ENCODE data around the gene BRAF. TPM values are rescaled to one million over a fixed set of nuclear protein-coding genes. Genes with fewer than 3 reads are reported as not detected.
"Not testable (repeated sequence)": the region's sequence is repeated elsewhere in the genome, so short reads cannot be mapped to it uniquely, and the experiment has no call there.

Gene BRAF
- total RNA-seq, 2 donors from 2014 or later, result 19.4 to 33.5 TPM

GRCh38 chr7:140722254-140722653 is 202.5 kb downstream of the BRAF start:
- Mint-ChIP-seq H3K9me3 (no peaks in the 10 kb centered on the region), H3K36me3 (no peaks in the 10 kb centered on the region), H3K27ac (no peak overlapping the region)
- no peak for DNase-seq (ENCODE audit: low spot score in 2 of 2)
- ATAC-seq, result no peak

GRCh38 chr7:140719721-140720120 is 205.0 kb downstream of the BRAF start:
- H3K9me3 Mint-ChIP-seq, result no peaks in the 10 kb centered on the region

GRCh38 chr7:140714331-140715040 is 210.2 kb downstream of the BRAF start:
- DNase-seq (ENCODE audit: low spot score in 2 of 2) (no peak), ATAC-seq (no peak)
- no peak overlapping the region for H3K27ac Mint-ChIP-seq
- peaks cover 0 to 6% of the 10 kb centered on the region in 2 donors for H3K9me3 Mint-ChIP-seq
- H3K36me3 Mint-ChIP-seq, result peaks cover 7 to 12% of the 10 kb centered on the region in 2 donors

More at GRCh38 chr7:140719721-140720120, 205.0 kb downstream of the BRAF start:
- Mint-ChIP-seq H3K27ac (peak overlapping the region in 1 of 2 donors; percentile 66), H3K36me3 (no peaks in the 10 kb centered on the region)
- no peak for ATAC-seq
- DNase-seq (ENCODE audit: low spot score in 2 of 2), result no peak

- H3K27ac Mint-ChIP-seq; DNase-seq (ENCODE audit: low spot score in 2 of 2); ATAC-seq; H3K9me3 Mint-ChIP-seq: not testable (repeated sequence)
- peaks cover 7 to 12% of the 10 kb centered on the region in 2 donors for H3K36me3 Mint-ChIP-seq
These were observed 212.3 kb downstream of the BRAF start for GRCh38 chr7:140712392-140712791.

GRCh38 chr7:140708764-140709163 is 216.0 kb downstream of the BRAF start:
- H3K9me3 Mint-ChIP-seq; ATAC-seq; H3K27ac Mint-ChIP-seq; H3K36me3 Mint-ChIP-seq; DNase-seq (ENCODE audit: low spot score in 2 of 2): not testable (repeated sequence)

GRCh38 chr7:140707132-140707531 is 217.6 kb downstream of the BRAF start:
- Mint-ChIP-seq H3K27ac (no peak overlapping the region), H3K36me3 (peaks cover 0 to 7% of the 10 kb centered on the region in 2 donors), H3K9me3 (peaks cover 0 to 6% of the 10 kb centered on the region in 2 donors)
- DNase-seq (ENCODE audit: low spot score in 2 of 2), result no peak
- ATAC-seq, result no peak

GRCh38 chr7:140704205-140704604 is 220.5 kb downstream of the BRAF start:
- H3K27ac Mint-ChIP-seq, result peak overlapping the region; percentile 5 to 32

GRCh38 chr7:140702774-140703173 is 222.0 kb downstream of the BRAF start:
- Mint-ChIP-seq H3K27ac (peak overlapping the region in 1 of 2 donors; percentile 48), H3K36me3 (peaks cover 4 to 7% of the 10 kb centered on the region in 2 donors), H3K9me3 (no peaks in the 10 kb centered on the region)
- ATAC-seq (no peak), DNase-seq (ENCODE audit: low spot score in 2 of 2) (no peak)

More at GRCh38 chr7:140704205-140704604, 220.5 kb downstream of the BRAF start:
- H3K9me3 Mint-ChIP-seq, result no peaks in the 10 kb centered on the region
- ATAC-seq, result no peak
- no peaks in the 10 kb centered on the region for H3K36me3 Mint-ChIP-seq
- no peak for DNase-seq (ENCODE audit: low spot score in 2 of 2)

- H3K36me3 Mint-ChIP-seq, result peaks cover 12 to 14% of the 10 kb centered on the region in 2 donors
- no peaks in the 10 kb centered on the region for H3K9me3 Mint-ChIP-seq
- ATAC-seq (no peak), DNase-seq (ENCODE audit: low spot score in 2 of 2) (no peak)
- H3K27ac Mint-ChIP-seq, result peak overlapping the region in 1 of 2 donors; percentile 97
These were observed 226.3 kb downstream of the BRAF start for GRCh38 chr7:140698477-140698876.

GRCh38 chr7:140697447-140698143 is 227.1 kb downstream of the BRAF start:
- Mint-ChIP-seq H3K36me3 (peaks cover 12 to 14% of the 10 kb centered on the region in 2 donors), H3K27ac (peak overlapping the region; percentile 97 to 98), H3K9me3 (no peaks in the 10 kb centered on the region)
- DNase-seq (ENCODE audit: low spot score in 2 of 2) (no peak), ATAC-seq (no peak)

GRCh38 chr7:140696680-140697446 is 227.9 kb downstream of the BRAF start, which contains the start of gene NDUFB2:
Gene NDUFB2, plus strand, starts transcription at chr7:140696708. Its CDS starts 37 bp downstream, at chr7:140696745.
- Mint-ChIP-seq H3K36me3 (peaks cover 12 to 14% of the 10 kb centered on the region in 2 donors), H3K9me3 (no peaks in the 10 kb centered on the region), H3K27ac (peak within 1 kb of the TSS; percentile 97 to 98)
- ATAC-seq (peak; percentile 91), DNase-seq (ENCODE audit: low spot score in 2 of 2) (peak; percentile 89 to 90)

GRCh38 chr7:140696024-140696679 is 228.6 kb downstream of the BRAF start:
- H3K36me3 Mint-ChIP-seq, result peaks cover 12 to 14% of the 10 kb centered on the region in 2 donors
- H3K27ac Mint-ChIP-seq, result peak overlapping the region; percentile 97 to 98
- ATAC-seq (no peak), DNase-seq (ENCODE audit: low spot score in 2 of 2) (no peak)
- no peaks in the 10 kb centered on the region for H3K9me3 Mint-ChIP-seq

GRCh38 chr7:140695381-140695780 is 229.3 kb downstream of the BRAF start:
- DNase-seq (ENCODE audit: low spot score in 2 of 2) (no peak), ATAC-seq (no peak)
- Mint-ChIP-seq H3K27ac (peak overlapping the region; percentile 97 to 98), H3K36me3 (peaks cover 12 to 14% of the 10 kb centered on the region in 2 donors), H3K9me3 (no peaks in the 10 kb centered on the region)

- H3K9me3 Mint-ChIP-seq, result no peaks in the 10 kb centered on the region
- no peak for ATAC-seq
- H3K36me3 Mint-ChIP-seq, result peaks cover 12 to 14% of the 10 kb centered on the region in 2 donors
- DNase-seq (ENCODE audit: low spot score in 2 of 2), result no peak
- H3K27ac Mint-ChIP-seq, result no peak overlapping the region
These were observed 230.1 kb downstream of the BRAF start for GRCh38 chr7:140694592-140694991.

- H3K36me3 Mint-ChIP-seq, result peaks cover 12 to 14% of the 10 kb centered on the region in 2 donors
- not testable (repeated sequence) for H3K27ac Mint-ChIP-seq; DNase-seq (ENCODE audit: low spot score in 2 of 2); ATAC-seq; H3K9me3 Mint-ChIP-seq
These were observed 230.9 kb downstream of the BRAF start for GRCh38 chr7:140693849-140694248.

GRCh38 chr7:140691376-140692045 is 233.2 kb downstream of the BRAF start:
- Mint-ChIP-seq H3K36me3 (peaks cover 0 to 1% of the 10 kb centered on the region in 2 donors), H3K9me3 (no peaks in the 10 kb centered on the region)
- DNase-seq (ENCODE audit: low spot score in 2 of 2), result no peak

More at GRCh38 chr7:140691376-140692045, 233.2 kb downstream of the BRAF start:
- no peak for ATAC-seq
- H3K27ac Mint-ChIP-seq, result peak overlapping the region; percentile 44 to 78

Data from activated naive CD4-positive, alpha-beta T cell treated with anti-CD3 and anti-CD28 coated beads, Interleukin-2, amount 50 U/mL, for 72 hours (primary cell).